Esophagus squamous epithelium (tissue), 5 donors: Measurements from ENCODE around the gene BICC1. TPM values are rescaled to one million over a fixed set of nuclear protein-coding genes. Genes with fewer than 3 reads are reported as not detected.

ENCODE experiments used
- DNase-seq: peaks from one replicate; lab custom pipeline; 2025; lab: John Stamatoyannopoulos, UW
- H3K27ac ChIP-seq, 4 donors: fragments of 200-600 bp; sonication (generic); one replicate each; pipeline ENCODE4 v1.5.1; 2016 to 2019; ENCODE audit warnings: mild to moderate bottlenecking in 1 of 4
- H3K27me3 ChIP-seq, 4 donors: fragments of 200-600 bp; sonication (generic); 1 replicate in 3 of 4; 2 replicates in 1 of 4; pipeline versions ENCODE4 v1.5.1 to v1.6.0; 2017 to 2021; ENCODE audit warnings: antibody characterized with exemption in 1 of 4
- H3K36me3 ChIP-seq, 3 donors: fragments of 200-600 bp; sonication (generic); one replicate each; pipeline ENCODE4 v1.5.1; 2016 to 2019
- H3K4me1 ChIP-seq, 3 donors: fragments of 200-600 bp; sonication (generic); one replicate each; pipeline ENCODE4 v1.5.1; 2017 to 2019
- H3K4me3 ChIP-seq, 4 donors: fragments of 200-600 bp; sonication (generic); 1 replicate in 3 of 4; 2 replicates in 1 of 4; pipeline ENCODE4 v1.5.1; 2016 to 2019; ENCODE audit warnings: mild to moderate bottlenecking in 2 of 4, moderate library complexity in 1 of 4
- H3K9me3 ChIP-seq, 3 donors: fragments of 200-600 bp; sonication (generic); one replicate each; pipeline ENCODE4 v1.5.1; 2016 to 2019
- POLR2A ChIP-seq, 4 donors: fragments of 450-650 bp; IDR thresholded peaks; one replicate each; pipeline ENCODE4 v1.6.1; 2017; ENCODE audit warnings: antibody characterized with exemption in 4 of 4, mild to moderate bottlenecking in 4 of 4, moderate library complexity in 3 of 4
- WGBS, 2 donors: methylation state at CpG; one replicate each; pipeline ENCODE4 v1.1.5; 2018; 5-methylcytosine and 5-hydroxymethylcytosine counted together
- intact Hi-C: fragments of 100-400 bp; cut with DNase I; formaldehyde crosslinking; loops from one replicate; pipeline ENCODE4 v1.15.0; 2022
- total RNA-seq, 4 donors: library from RNA; depleted of rRNA; stranded (reverse); fragments of >200 nt; gene quantifications; one replicate each; pipeline ENCODE4 v1.1.0, GENCODE V29; 2016
- TF ChIP-seq, protein P1 (sequence below), 6 experiments: fragments of 450-650 bp in 4 of 6; fragments of 200-600 bp in 2 of 6; sonication (generic) in 2 of 6; IDR thresholded peaks; one replicate each; pipeline ENCODE4 v1.5.1; 2016 to 2019; ENCODE audit warnings: antibody characterized with exemption in 6 of 6, mild to moderate bottlenecking in 4 of 6, moderate library complexity in 4 of 6
- donor health status: DM: yes; HTN: yes; CAD: no.

Gene BICC1
- total RNA-seq, 4 donors from 2014 or later: 0.11 to 8.2 (median 2.0) TPM

DNA sequence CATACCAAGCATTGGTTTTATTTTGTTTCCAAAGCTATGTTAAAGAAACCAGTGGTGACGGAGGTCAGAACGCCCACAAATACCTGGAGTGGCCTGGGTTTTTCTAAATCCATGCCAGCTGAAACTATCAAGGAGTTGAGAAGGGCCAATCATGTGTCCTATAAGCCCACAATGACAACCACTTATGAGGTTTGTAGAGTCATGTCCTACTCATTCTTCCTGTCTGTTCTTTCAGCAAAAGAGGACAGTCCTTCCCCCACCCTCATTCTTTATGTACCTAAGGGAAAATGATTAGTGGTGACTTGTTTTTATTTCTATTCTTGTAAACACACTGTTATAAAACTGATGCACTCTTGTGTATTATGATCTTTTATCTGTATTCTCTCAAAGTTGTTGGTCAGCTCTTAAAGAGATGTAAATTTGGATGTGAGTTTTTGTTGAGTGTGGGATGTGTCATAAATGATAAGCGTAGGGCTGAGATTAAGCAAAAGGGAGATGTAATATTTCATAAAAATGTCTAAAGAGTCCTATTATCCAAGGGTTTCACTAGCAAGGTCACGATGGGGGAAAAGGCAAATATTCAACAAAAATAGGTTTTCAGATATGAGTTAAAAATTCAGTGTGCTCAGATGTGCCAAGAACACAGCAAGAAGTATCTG, 294.4 kb downstream of the BICC1 start:
- Histone ChIP-seq H3K36me3 (no peaks in the 10 kb centered on the region), H3K4me1 (peaks cover 0 to 8% (median 0%) of the 10 kb centered on the region in 3 donors), H3K4me3 (no peak overlapping the region), H3K27ac (no peak overlapping the region), H3K27me3 (no peaks in the 10 kb centered on the region), H3K9me3 (no peaks in the 10 kb centered on the region)
- no peak for DNase-seq
- no peak for TF ChIP-seq POLR2A (IDR thresholded peaks at IDR 0.05)
- TF ChIP-seq, protein P1, sequence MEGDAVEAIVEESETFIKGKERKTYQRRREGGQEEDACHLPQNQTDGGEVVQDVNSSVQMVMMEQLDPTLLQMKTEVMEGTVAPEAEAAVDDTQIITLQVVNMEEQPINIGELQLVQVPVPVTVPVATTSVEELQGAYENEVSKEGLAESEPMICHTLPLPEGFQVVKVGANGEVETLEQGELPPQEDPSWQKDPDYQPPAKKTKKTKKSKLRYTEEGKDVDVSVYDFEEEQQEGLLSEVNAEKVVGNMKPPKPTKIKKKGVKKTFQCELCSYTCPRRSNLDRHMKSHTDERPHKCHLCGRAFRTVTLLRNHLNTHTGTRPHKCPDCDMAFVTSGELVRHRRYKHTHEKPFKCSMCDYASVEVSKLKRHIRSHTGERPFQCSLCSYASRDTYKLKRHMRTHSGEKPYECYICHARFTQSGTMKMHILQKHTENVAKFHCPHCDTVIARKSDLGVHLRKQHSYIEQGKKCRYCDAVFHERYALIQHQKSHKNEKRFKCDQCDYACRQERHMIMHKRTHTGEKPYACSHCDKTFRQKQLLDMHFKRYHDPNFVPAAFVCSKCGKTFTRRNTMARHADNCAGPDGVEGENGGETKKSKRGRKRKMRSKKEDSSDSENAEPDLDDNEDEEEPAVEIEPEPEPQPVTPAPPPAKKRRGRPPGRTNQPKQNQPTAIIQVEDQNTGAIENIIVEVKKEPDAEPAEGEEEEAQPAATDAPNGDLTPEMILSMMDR (IDR thresholded peaks at IDR 0.05): no peak
- WGBS, 2 donors: 80 to 90% methylated on average over 4 of the region's 4 CpGs
- intact Hi-C loops: no loop called here

DNA sequence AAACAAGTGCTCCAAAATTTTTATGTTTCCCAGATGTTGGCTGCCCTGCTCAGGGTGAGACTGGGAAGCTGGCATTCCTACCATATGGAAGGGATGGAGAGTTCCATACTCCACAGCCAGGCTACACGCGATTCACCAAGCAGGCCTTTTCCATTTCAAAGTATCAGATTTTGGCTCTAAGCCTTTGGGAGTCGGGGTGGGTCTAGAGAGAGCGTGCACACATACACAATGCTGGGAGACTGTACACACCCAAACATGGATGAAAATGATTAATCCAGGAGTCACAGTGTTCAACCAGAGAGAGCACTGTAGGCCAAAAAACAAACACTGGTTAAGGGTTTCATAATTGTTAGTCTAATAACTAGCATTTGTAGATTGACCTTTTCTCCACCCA, 295.0 kb downstream of the BICC1 start:
- 39 to 44% methylated on average over 3 of the region's 4 CpGs for WGBS, 2 donors
- DNase-seq: no peak

DNA sequence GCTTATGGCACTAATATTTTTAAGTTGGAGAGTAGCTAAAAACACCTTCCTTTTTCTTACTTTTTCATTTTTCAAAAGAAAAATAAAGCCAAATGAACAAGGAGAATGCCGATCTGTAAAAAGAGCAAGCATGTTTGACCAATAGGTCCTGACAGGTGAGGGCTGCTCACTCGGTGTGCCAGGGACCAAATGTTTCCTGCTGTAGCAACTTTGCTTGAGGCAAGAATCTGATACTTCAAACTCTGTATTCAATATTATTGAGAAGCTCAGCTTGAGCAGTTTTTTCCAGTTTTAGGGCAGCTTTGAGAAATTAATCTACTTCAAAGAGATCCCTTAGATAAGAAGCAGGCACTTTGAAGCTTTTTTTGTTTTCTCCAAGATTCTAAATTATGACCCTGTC, 298.1 kb downstream of the BICC1 start:
- Histone ChIP-seq H3K27ac (no peak overlapping the region), H3K9me3 (no peaks in the 10 kb centered on the region), H3K4me3 (no peak overlapping the region), H3K4me1 (peaks cover 0 to 8% (median 0%) of the 10 kb centered on the region in 3 donors), H3K27me3 (no peaks in the 10 kb centered on the region), H3K36me3 (no peaks in the 10 kb centered on the region)
- TF ChIP-seq, protein P1 (IDR thresholded peaks at IDR 0.05): no peak
- TF ChIP-seq POLR2A (IDR thresholded peaks at IDR 0.05): no peak
- intact Hi-C loops: no loop called here
- DNase-seq: no peak
- WGBS, 2 donors: 46 to 59% methylated on average over 2 of the region's 2 CpGs

More for the DNA sequence above, 295.0 kb downstream of the BICC1 start:
- Histone ChIP-seq H3K4me3 (no peak overlapping the region), H3K27ac (no peak overlapping the region), H3K27me3 (no peaks in the 10 kb centered on the region), H3K36me3 (no peaks in the 10 kb centered on the region), H3K9me3 (no peaks in the 10 kb centered on the region), H3K4me1 (peaks cover 0 to 8% (median 0%) of the 10 kb centered on the region in 3 donors)
- TF ChIP-seq, protein P1 (IDR thresholded peaks at IDR 0.05): no peak
- no peak for TF ChIP-seq POLR2A (IDR thresholded peaks at IDR 0.05)
- intact Hi-C loops: no loop called here

DNA sequence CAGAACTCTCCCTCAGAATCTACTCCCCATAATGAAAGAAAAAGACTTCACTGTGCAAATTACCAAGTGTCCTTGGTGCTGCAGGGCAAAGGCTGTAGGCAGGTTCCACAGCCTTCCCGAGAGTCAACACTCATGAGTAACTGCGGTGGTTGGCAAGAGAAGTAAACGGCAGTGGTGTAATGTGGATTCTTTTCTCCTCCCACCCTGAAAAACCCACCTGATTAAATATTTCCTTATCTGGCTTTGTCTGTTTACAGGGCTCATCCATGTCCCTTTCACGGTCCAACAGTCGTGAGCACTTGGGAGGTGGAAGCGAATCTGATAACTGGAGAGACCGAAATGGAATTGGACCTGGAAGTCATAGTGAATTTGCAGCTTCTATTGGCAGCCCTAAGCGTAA, 300.9 kb downstream of the BICC1 start:
- no peak for DNase-seq
- H3K36me3 ChIP-seq: no peaks in the 10 kb centered on the region
- H3K9me3 ChIP-seq: no peaks in the 10 kb centered on the region
- peaks cover 0 to 6% (median 0%) of the 10 kb centered on the region in 3 donors for H3K4me1 ChIP-seq
- H3K27me3 ChIP-seq: no peaks in the 10 kb centered on the region
- intact Hi-C loops: no loop called here
- 80 to 88% methylated on average over 8 of the region's 8 CpGs for WGBS, 2 donors
- H3K27ac ChIP-seq: no peak overlapping the region
- TF ChIP-seq, protein P1 (IDR thresholded peaks at IDR 0.05): no peak
- no peak for TF ChIP-seq POLR2A (IDR thresholded peaks at IDR 0.05)
- H3K4me3 ChIP-seq: no peak overlapping the region

DNA sequence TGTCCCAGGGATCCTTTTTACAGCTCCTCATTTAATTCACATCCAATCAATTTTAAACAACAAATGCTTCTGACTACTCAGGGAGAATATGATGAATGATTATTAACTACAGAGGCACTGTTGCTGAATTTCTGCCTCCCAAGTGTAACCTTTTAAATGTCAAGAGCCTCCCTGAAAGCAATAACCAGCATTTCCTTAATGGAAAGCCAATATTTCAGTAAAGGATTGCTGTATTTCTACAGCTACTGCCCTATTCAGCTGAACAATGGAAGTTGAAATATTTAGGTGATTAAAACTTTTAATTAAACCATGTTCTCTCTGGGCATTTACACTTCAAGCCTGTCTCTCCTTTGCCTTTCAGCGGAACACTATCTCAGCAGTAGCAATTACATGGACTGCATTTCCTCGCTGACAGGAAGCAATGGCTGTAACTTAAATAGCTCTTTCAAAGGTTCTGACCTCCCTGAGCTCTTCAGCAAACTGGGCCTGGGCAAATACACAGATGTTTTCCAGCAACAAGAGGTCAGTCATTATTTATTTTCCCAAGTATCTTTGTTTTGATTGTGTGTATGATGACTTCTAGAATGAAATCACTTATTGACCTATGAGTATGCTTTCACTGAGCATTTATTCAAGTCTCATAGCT, 304.7 kb downstream of the BICC1 start:
- no peaks in the 10 kb centered on the region for H3K27me3 ChIP-seq
- H3K4me1 ChIP-seq: peaks cover 0 to 28% (median 6%) of the 10 kb centered on the region in 3 donors
- DNase-seq: no peak
- H3K9me3 ChIP-seq: no peaks in the 10 kb centered on the region
- 54 to 77% methylated on average over 2 of the region's 2 CpGs for WGBS, 2 donors
- H3K4me3 ChIP-seq: no peak overlapping the region
- TF ChIP-seq, protein P1 (IDR thresholded peaks at IDR 0.05): no peak
- TF ChIP-seq POLR2A (IDR thresholded peaks at IDR 0.05): no peak
- intact Hi-C loops: no loop called here
- no peaks in the 10 kb centered on the region for H3K36me3 ChIP-seq
- no peak overlapping the region for H3K27ac ChIP-seq
